K562 (cell line): ENCODE results near the gene PRKAG2. TPM values are rescaled to one million over a fixed set of nuclear protein-coding genes. Genes with fewer than 3 reads are reported as not detected.

Source experiments
- ATAC-seq: fragments of 200-7000 bp; cut with Tn5 transposase; 3 replicates; pipeline ENCODE4 v1.9.1; 2020; ENCODE audit warnings: moderate library complexity
- BruUV-seq: library from RNA; stranded (reverse); fragments of 400-500 nt; replicated peaks from 2 replicates; lab custom pipeline; 2021; lab: Mats Ljungman, UMichigan
- CTCF ChIA-PET: fragments of 300-600 bp; formaldehyde crosslinking; extraction: SDS; loops from one replicate; lab custom pipeline; 2021; ENCODE audit warnings: low intra/inter-chr PET ratio; lab: Yijun Ruan, JAX
- POLR2A ChIA-PET: fragments of 300-600, 350-650 bp; sonication (Branson Sonifier 250); formaldehyde crosslinking; extraction: SDS; loops from one replicate; lab custom pipeline; 2021; ENCODE audit warnings: antibody characterized with exemption, inconsistent platforms; lab: Yijun Ruan, JAX
- DNase-seq, 4 experiments: peaks; one replicate each; pipeline versions ENCODE4 v3.0.0 to v3.0.0-alpha.2; 2011 to 2018; ENCODE audit warnings: low spot score in 3 of 4, mixed read lengths in 3 of 4; ENCODE audit errors: extremely low read depth in 1 of 4
- FAIRE-seq: peaks from 2 replicates; lab custom pipeline; 2011; peaks lifted over from hg19 to GRCh38; lab: Jason Lieb, UNC
- H2AFZ ChIP-seq: 2 replicates; pipeline ENCODE4 v1.6.0; 2011; ENCODE audit warnings: low read depth, low read length, control low read depth, inconsistent platforms
- H3K27ac ChIP-seq: fragments of 200-600 bp; 3 replicates; pipeline ENCODE4 v1.8.0; 2011; ENCODE audit warnings: low read depth, mild to moderate bottlenecking, control low read depth, inconsistent platforms, low read length, moderate library complexity, mixed read lengths; ENCODE audit errors: extremely low read depth
- H3K27me3 ChIP-seq, 2 experiments: fragments of 300-600 bp in 1 of 2; 2 replicates in 1 of 2; 3 replicates in 1 of 2; pipeline versions ENCODE4 v1.6.0 to v1.8.0; 2011; ENCODE audit warnings: inconsistent platforms in 2 of 2, low read length in 2 of 2, mild to moderate bottlenecking in 1 of 2, mixed read lengths in 1 of 2, moderate library complexity in 1 of 2; ENCODE audit not compliant: control insufficient read depth in 2 of 2, insufficient read depth in 2 of 2
- H3K36me3 ChIP-seq: fragments of 300-600 bp; 3 replicates; pipeline ENCODE4 v1.8.0; 2011; ENCODE audit warnings: mild to moderate bottlenecking, low read length, inconsistent platforms; ENCODE audit not compliant: control insufficient read depth, insufficient read depth
- H3K4me1 ChIP-seq, 2 experiments: fragments of 200-600 bp in 1 of 2; replicated peaks in 1 of 2; 2 replicates in 1 of 2; 3 replicates in 1 of 2; pipeline versions ENCODE4 v1.5.1 to v1.8.0; 2011; ENCODE audit warnings: inconsistent platforms in 2 of 2, low read length in 2 of 2, mild to moderate bottlenecking in 1 of 2, mixed read lengths in 1 of 2, moderate library complexity in 1 of 2; ENCODE audit not compliant: control insufficient read depth in 2 of 2, insufficient read depth in 2 of 2
- H3K4me2 ChIP-seq: 2 replicates; pipeline ENCODE4 v1.6.1; 2011; ENCODE audit warnings: low read length, control low read depth, inconsistent platforms, mixed read lengths; ENCODE audit not compliant: insufficient read depth
- H3K4me3 ChIP-seq: fragments of 200-600 bp; sonication (generic), shearing (Covaris generic); 2 replicates; pipeline ENCODE4 v1.5.1; 2016; ENCODE audit warnings: control low read depth, inconsistent platforms
- H3K79me2 ChIP-seq: fragments of 200-600 bp; 3 replicates; pipeline ENCODE4 v1.8.0; 2011; ENCODE audit warnings: low read length, inconsistent platforms; ENCODE audit not compliant: control insufficient read depth, insufficient read depth
- H3K9ac ChIP-seq, 2 experiments: 2 replicates each; pipeline versions ENCODE4 v1.6.0 to v1.6.1; 2011; ENCODE audit warnings: low read depth in 2 of 2, low read length in 2 of 2, control low read depth in 1 of 2, inconsistent platforms in 1 of 2, mild to moderate bottlenecking in 1 of 2, mixed read lengths in 1 of 2; ENCODE audit not compliant: insufficient read depth in 1 of 2
- H3K9me1 ChIP-seq: one replicate; pipeline ENCODE4 v1.6.0; 2011; ENCODE audit warnings: inconsistent platforms, mild to moderate bottlenecking, low read length, moderate library complexity; ENCODE audit not compliant: control insufficient read depth, insufficient read depth
- H3K9me3 ChIP-seq: replicated peaks from 2 replicates; pipeline ENCODE4 v1.5.1; 2011; ENCODE audit warnings: low read depth, low read length, inconsistent platforms; ENCODE audit not compliant: control insufficient read depth, insufficient read depth
- H4K20me1 ChIP-seq: replicated peaks from 2 replicates; pipeline ENCODE4 v1.6.1; 2011; ENCODE audit warnings: low read length, inconsistent platforms, mixed read lengths; ENCODE audit not compliant: control insufficient read depth, insufficient read depth
- EZH2 ChIP-seq: IDR thresholded peaks from 2 replicates; pipeline ENCODE4 v1.6.1; 2012; ENCODE audit warnings: low read depth, mild to moderate bottlenecking, inconsistent platforms, low read length, borderline replicate concordance
- NFIC ChIP-seq: fragments of 450-650 bp; IDR thresholded peaks from 2 replicates; pipeline ENCODE4 v1.6.1; 2017; ENCODE audit warnings: mild to moderate bottlenecking, inconsistent platforms
- SMAD3 ChIP-seq: fragments of 450-650 bp; formaldehyde crosslinking; conservative IDR thresholded peaks from 2 replicates; pipeline ENCODE4 v1.4.0; 2020; ENCODE audit warnings: mild to moderate bottlenecking
- ZFP36 ChIP-seq: fragments of 150-350 bp; IDR thresholded peaks from 2 replicates; pipeline ENCODE4 v1.6.1; 2018; ENCODE audit warnings: low read length, low read depth; ENCODE audit not compliant: partially characterized antibody
- WGBS: fragments of 100-300 bp; shearing (Covaris generic); methylation state at CpG from one replicate; pipeline ENCODE4 v1.1.6; 2016; ENCODE audit warnings: low coverage, mixed read lengths; ENCODE audit not compliant: insufficient coverage; ENCODE audit errors: missing lambda C conversion rate; 5-methylcytosine and 5-hydroxymethylcytosine counted together
- in situ Hi-C: fragments of 300-500 bp; cut with MboI; formaldehyde crosslinking; loops from 4 replicates; pipeline ENCODE4 v1.15.0; 2018; ENCODE audit warnings: inconsistent platforms, mixed read lengths
- intact Hi-C: fragments of 100-400 bp; cut with micrococcal nuclease; formaldehyde crosslinking; loops from 2 replicates; pipeline ENCODE4 v1.14.2; 2022
- polyA plus RNA-seq, 8 experiments: library from polyadenylated mRNA; depleted of rRNA in 4 of 8; stranded (reverse) in 5 of 8; unstranded in 3 of 8; fragments of >200 nt; fragmentation: Nextera tagmentation in 2 of 8; fragmentation: Illumina TruSeq in 1 of 8; extraction: Ambion mirVana in 2 of 8; extraction: Trizol in 1 of 8; gene quantifications; 2 replicates each; pipeline versions ENCODE4 v1.2.1 to v1.2.3, GENCODE V29; 2011 to 2014; ENCODE audit warnings: inconsistent platforms in 1 of 8, missing spikeins in 1 of 8
- total RNA-seq, 7 experiments: library from RNA; depleted of rRNA in 6 of 7; stranded (reverse); fragments of >200 nt in 6 of 7; fragmentation: Illumina TruSeq in 2 of 7; extraction: Trizol in 2 of 7; gene quantifications; 2 replicates each; pipeline versions ENCODE4 v1.2.1 to v1.2.3, GENCODE V29; 2011 to 2021; ENCODE audit warnings: low replicate concordance in 1 of 7

The PRKAG2 gene
- total and polyA plus RNA-seq, 9 of the 15 experiments (the other 6 are each of a cell fraction or from before 2014, with no cell fraction given), result 0.99 to 5.6 (median 3.3) TPM

DNA sequence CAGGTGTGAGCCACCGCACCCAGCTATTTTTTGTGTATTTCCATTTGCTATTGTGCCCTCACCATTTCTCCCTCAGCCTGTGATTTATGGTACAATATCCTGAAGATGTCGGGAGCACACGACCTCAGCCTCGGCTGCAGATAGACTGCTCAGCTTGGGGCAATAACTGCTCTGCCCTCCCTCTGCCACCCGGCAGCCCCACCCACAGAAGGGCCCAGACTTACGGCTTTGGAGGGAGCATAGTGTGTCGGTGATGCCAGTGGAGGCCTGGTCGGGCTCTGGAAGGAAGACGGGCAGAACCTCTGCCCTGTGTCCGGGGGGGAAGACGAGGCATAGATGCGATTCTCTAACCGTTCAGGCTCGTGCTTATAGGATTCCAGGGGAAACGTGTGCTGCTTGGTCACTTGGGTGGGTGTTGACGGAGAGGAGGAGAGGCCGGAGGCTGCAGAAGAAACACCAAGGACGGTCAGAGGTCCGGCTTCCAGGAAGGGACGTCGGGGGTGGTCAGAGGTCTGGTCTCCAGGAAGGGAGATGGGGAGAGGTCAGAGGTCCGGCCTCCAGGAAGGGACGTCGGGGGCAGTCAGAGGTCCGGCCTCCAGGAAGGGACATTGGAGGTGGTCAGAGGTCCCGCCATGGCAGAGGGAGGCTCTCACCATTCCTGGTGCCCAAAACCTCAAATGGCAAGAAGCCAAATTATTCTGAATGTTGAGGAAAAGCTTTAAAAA lies 201.6 kb downstream of the PRKAG2 start:
- no peak for FAIRE-seq
- no peak for TF ChIP-seq SMAD3
- TF ChIP-seq EZH2, result 0 out of 2 replicates have a peak, but pooled peaks have one; percentile 57
- no peak for TF ChIP-seq ZFP36
- TF ChIP-seq NFIC, result peak; percentile 62
- CTCF ChIA-PET, result no interaction called here

More for the DNA sequence above, 201.6 kb downstream of the PRKAG2 start:
- 1% methylated on average over 26 of the region's 26 CpGs for WGBS
- Histone ChIP-seq H3K79me2 (no peaks in the 10 kb centered on the region), H3K4me1 (peaks cover 0 to 10% of the 10 kb centered on the region in 2 experiments; a peak in 1 of 5 replicates), H2AFZ (no peak overlapping the region), H4K20me1 (no peaks in the 10 kb centered on the region), H3K27ac (no peak overlapping the region), H3K4me3 (no peak overlapping the region), H3K9me1 (no peaks in the 10 kb centered on the region), H3K9ac (no peak overlapping the region), H3K27me3 (peaks cover 58 to 72% of the 10 kb centered on the region in 2 experiments), H3K4me2 (no peak overlapping the region), H3K9me3 (no peaks in the 10 kb centered on the region), H3K36me3 (no peaks in the 10 kb centered on the region)
- POLR2A ChIA-PET, result no interaction called here
- in situ Hi-C loops, result no loop called here
- no TSS peak for BruUV-seq
- DNase-seq, result no peak
- no peak for ATAC-seq
- intact Hi-C loops, result no loop called here
